ENCODE results near the gene DSCAM.
"Not testable (repeated sequence)": the region's sequence is repeated elsewhere in the genome, so short reads cannot be mapped to it uniquely, and the experiment has no call there.

- TF ChIP-seq, protein P1, sequence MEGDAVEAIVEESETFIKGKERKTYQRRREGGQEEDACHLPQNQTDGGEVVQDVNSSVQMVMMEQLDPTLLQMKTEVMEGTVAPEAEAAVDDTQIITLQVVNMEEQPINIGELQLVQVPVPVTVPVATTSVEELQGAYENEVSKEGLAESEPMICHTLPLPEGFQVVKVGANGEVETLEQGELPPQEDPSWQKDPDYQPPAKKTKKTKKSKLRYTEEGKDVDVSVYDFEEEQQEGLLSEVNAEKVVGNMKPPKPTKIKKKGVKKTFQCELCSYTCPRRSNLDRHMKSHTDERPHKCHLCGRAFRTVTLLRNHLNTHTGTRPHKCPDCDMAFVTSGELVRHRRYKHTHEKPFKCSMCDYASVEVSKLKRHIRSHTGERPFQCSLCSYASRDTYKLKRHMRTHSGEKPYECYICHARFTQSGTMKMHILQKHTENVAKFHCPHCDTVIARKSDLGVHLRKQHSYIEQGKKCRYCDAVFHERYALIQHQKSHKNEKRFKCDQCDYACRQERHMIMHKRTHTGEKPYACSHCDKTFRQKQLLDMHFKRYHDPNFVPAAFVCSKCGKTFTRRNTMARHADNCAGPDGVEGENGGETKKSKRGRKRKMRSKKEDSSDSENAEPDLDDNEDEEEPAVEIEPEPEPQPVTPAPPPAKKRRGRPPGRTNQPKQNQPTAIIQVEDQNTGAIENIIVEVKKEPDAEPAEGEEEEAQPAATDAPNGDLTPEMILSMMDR (IDR thresholded peaks at IDR 0.05): not testable (repeated sequence)
- not testable (repeated sequence) for TF ChIP-seq POLR2A (IDR thresholded peaks at IDR 0.05)
Observed at GRCh38 chr21:40182491-40182890, 664.5 kb downstream of the DSCAM start.
